Hepatocyte (in vitro differentiated cells): Measurements from ENCODE around the gene PGLYRP1.

Experiments used
- EZH2 ChIP-seq: fragments of 200-600 bp; sonication (generic); IDR thresholded peaks from 2 replicates; pipeline ENCODE4 v1.6.1; 2016; ENCODE audit warnings: antibody characterized with exemption, mild to moderate bottlenecking, borderline replicate concordance
- EZH2phosphoT487 ChIP-seq: fragments of 200-600 bp; sonication (generic); IDR thresholded peaks from one replicate; pipeline ENCODE4 v1.6.1; 2018; ENCODE audit warnings: antibody characterized with exemption, mild to moderate bottlenecking, low read depth, moderate library complexity; ENCODE audit not compliant: unreplicated experiment, severe bottlenecking
- TF ChIP-seq, protein P1 (sequence below): fragments of 200-600 bp; sonication (generic); IDR thresholded peaks from 2 replicates; pipeline ENCODE4 v1.5.1; 2016; ENCODE audit warnings: antibody characterized with exemption, mild to moderate bottlenecking; ENCODE audit not compliant: poor library complexity

DNA sequence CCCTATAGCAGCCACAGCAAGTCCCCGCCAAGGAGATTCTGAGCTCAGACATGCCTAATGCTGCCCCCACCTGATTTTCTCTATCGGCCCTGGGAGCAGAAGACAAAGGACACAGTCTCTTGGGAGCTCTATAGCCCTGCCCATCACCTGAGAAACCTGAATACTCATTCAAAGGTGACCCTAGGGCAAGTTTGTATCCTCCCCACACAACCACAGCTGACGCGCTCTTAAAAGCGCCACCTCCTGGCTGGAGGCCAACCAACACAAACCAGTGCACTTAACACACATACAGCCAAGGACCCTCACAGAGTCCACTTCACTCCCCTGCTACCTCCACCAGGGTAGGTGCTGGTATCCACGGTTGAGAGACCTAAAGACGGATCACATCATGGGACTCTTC, 26.7 kb upstream of the PGLYRP1 start:
- TF ChIP-seq EZH2, result no peak
- TF ChIP-seq, protein P1, sequence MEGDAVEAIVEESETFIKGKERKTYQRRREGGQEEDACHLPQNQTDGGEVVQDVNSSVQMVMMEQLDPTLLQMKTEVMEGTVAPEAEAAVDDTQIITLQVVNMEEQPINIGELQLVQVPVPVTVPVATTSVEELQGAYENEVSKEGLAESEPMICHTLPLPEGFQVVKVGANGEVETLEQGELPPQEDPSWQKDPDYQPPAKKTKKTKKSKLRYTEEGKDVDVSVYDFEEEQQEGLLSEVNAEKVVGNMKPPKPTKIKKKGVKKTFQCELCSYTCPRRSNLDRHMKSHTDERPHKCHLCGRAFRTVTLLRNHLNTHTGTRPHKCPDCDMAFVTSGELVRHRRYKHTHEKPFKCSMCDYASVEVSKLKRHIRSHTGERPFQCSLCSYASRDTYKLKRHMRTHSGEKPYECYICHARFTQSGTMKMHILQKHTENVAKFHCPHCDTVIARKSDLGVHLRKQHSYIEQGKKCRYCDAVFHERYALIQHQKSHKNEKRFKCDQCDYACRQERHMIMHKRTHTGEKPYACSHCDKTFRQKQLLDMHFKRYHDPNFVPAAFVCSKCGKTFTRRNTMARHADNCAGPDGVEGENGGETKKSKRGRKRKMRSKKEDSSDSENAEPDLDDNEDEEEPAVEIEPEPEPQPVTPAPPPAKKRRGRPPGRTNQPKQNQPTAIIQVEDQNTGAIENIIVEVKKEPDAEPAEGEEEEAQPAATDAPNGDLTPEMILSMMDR, result no peak
- TF ChIP-seq EZH2phosphoT487, result no peak
